Myocyte (in vitro differentiated cells): ENCODE data around the gene ENTPD6. TPM values are rescaled to one million over a fixed set of nuclear protein-coding genes. Genes with fewer than 3 reads are reported as not detected.

Experiments
- DNase-seq: peaks from one replicate; pipeline ENCODE4 v3.0.0-alpha.2; 2012; ENCODE audit warnings: low read depth
- total RNA-seq: library from RNA; depleted of rRNA; stranded (reverse); fragments of >200 nt; gene quantifications from 2 replicates; pipeline ENCODE4 v1.2.3, GENCODE V29; 2014

Gene ENTPD6
- total RNA-seq, 1 donor from 2014 or later = 43.2 TPM

- no peak for DNase-seq
Observed at GRCh38 chr20:25187635-25188034, 7.9 kb upstream of the ENTPD6 start.

DNA sequence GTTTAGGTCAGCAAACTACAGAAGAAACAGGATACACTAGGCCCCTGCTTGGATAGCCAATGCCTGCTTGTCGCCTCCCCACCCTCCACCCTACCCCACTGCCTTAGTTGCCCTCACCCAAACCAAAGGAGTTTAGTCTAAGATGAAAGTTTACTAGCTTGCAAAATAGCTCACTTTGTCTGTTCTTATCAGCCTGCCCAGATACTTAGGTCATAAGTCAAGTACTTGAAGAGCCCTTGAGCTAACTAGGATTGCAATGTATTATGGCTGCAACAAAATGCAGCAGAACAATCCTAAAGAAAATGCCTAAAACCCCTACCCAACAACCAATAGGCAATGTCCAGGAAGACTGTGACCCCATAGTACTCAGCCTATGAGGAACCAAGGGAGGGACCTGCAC lies 7.3 kb upstream of the ENTPD6 start:
- no peak for DNase-seq

DNA sequence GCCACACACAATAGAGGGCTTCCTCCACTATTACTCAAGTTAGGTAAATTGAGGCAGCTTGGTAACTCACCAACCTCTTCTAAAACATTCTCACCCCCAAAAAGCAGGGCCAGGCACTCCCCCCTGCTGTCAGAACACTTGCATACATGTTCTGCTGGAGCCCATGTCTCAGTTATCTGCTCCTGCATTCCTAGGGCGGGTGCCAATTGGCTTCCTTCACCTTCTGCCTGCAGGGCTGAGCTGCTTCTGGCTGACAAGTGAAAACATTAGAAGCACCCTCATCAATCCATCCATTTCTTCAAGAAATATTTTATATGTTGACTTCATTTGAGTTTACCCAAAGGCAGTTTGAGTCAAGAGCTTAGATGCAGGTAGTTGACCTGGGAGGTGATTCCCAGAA lies 4.5 kb upstream of the ENTPD6 start:
- DNase-seq = no peak

DNA sequence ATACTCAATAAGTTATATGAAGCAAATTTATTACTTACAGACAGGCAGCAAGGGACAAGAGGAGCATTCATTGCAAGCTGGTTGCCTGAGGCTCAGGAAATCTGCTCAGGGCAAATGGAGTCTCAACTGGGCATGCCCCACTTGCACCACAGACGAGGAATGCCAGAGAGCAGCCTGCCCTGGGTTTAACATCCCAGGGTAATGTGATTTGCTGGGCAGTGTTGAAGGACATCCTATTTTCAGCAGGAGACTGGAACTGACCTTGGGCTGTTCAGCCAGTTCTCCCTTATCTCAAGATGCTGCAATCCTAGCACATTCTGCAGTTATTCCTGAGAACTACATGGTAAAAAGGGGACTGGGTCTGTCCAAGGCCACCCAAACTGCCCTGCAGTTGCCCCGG lies 3.8 kb upstream of the ENTPD6 start:
- no peak for DNase-seq

GRCh38 chr20:25193843-25194242 lies 1.7 kb upstream of the ENTPD6 start:
- no peak for DNase-seq

- no peak for DNase-seq
Observed at GRCh38 chr20:25194333-25194972, 1.1 kb upstream of the ENTPD6 start.

- DNase-seq = no peak
Observed at GRCh38 chr20:25195962-25196785, 662 bp downstream of the ENTPD6 start.

DNA sequence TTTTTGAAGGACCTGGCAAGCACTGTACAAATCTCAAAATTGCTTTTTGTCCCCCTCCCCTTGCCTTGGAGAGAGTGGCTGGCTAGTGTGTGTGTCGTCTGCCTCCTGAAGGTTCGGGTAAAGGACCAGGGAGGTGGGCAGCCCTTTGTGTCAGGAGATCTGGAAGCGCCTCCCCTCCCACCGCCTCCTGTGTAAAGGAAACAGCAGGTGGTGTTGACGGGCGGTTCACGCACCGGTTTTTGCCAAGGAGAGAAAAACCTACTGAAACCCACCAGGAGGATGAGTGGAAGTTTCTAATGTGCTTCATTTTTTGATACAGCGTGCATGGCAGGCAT lies 1.2 kb downstream of the ENTPD6 start:
- no peak for DNase-seq

GRCh38 chr20:25197183-25197869 lies 1.8 kb downstream of the ENTPD6 start:
- DNase-seq = no peak

- no peak for DNase-seq
Observed at GRCh38 chr20:25197870-25198190, 2.3 kb downstream of the ENTPD6 start.

DNA sequence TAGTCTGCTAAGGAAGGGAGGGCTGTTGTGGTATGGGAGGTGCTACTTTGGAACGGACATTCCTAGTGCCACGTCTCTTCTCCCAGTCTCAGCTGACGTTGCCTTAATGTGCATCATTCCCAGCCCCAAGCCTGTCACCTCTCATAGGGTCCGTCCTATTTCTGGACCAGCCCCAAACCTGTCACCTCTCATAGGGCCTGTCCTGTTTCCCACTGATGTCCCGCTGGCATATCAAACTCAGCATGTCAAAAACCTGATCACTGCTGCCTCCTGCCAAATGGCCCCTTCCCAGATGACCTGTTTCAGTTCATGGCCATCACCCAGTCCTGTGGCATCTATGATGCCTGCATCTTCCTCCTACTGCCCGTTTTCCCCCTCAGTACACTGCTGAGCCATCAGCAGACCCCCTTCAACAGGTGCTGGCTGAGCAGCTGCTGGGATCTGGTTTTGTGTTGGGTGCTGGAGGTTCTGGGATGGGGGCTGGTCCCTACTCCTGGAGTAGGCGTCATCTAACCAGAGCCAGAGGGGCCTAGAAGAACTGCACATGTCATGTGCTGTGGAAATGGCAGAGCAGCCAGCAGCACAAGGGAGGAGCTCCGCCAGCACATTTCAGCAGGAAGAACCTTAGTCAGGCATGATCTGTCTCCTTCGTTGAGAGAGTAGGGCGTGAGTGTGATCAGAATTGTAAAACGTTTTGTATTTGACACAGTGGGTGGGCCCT lies 3.3 kb downstream of the ENTPD6 start:
- peak; percentile 31 for DNase-seq

- no peak for DNase-seq
Observed at GRCh38 chr20:25199473-25200260, 4.2 kb downstream of the ENTPD6 start.

- no peak for DNase-seq
Observed at GRCh38 chr20:25203089-25203488, 7.6 kb downstream of the ENTPD6 start.

- DNase-seq = no peak
Observed at GRCh38 chr20:25203871-25204320, 8.4 kb downstream of the ENTPD6 start.

GRCh38 chr20:25204550-25205276 lies 9.2 kb downstream of the ENTPD6 start:
- no peak for DNase-seq

GRCh38 chr20:25205277-25206062 lies 10.0 kb downstream of the ENTPD6 start:
- peak; percentile 49 for DNase-seq

GRCh38 chr20:25206063-25206403 lies 10.5 kb downstream of the ENTPD6 start:
- DNase-seq = no peak

DNA sequence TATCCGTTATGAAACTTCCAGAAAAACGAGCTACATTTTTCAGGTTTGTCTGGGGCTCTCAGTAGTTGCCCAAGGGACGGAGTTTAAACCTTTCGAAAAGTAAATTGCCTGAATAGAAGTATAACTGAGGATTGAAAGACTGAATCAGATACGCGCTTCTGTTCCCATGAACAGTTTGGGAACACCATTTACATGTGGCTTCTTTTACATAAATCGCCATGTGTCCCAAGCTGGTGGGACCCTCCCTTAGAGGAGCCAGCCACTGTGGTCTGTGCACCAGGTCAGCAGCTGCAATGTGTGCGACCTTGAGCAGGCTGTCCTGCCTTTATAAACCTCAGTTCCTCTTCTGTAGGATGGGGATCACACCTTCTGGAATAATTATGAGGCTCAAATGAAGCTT lies 11.0 kb downstream of the ENTPD6 start:
- DNase-seq = no peak

DNA sequence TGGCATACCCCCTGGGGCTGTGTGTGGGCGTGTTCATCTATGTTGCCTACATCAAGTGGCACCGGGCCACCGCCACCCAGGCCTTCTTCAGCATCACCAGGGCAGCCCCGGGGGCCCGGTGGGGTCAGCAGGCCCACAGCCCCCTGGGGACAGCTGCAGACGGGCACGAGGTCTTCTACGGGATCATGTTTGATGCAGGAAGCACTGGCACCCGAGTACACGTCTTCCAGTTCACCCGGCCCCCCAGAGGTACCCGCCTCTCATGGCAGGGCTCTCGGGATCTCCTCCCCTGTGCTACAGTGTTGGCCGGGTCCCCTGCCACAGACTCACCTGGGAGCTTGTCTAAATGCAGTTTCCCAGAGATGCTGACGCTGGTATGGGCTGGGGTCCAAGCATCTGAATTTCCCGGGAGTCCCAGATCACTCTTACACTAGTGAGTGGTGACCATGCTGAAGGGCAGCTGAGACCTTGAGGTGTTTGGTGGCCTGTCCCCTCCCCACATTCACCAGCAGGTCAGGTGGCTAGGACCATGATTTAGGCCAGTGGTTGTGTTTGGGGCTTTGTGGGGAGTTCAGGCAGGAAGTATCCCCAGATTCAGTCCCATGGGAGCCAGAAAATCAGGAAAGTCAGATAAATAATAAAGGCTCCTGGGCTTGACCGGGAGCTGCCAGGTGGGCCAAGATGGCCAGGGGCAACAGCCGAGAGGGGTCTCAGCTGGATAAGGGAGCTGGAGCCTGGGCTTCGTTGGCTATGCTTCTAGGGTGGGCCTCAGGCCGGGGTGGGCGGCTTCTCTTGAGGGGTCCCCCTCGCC lies 11.8 kb downstream of the ENTPD6 start:
- no peak for DNase-seq
